GM18526 (cell line): ENCODE measurements around the gene TNPO1.

Source experiments
- POLR2A ChIP-seq: IDR thresholded peaks from 3 replicates; pipeline ENCODE4 v1.6.1; 2011; ENCODE audit not compliant: insufficient read length; ENCODE audit errors: extremely low read depth

The TNPO1 gene

DNA sequence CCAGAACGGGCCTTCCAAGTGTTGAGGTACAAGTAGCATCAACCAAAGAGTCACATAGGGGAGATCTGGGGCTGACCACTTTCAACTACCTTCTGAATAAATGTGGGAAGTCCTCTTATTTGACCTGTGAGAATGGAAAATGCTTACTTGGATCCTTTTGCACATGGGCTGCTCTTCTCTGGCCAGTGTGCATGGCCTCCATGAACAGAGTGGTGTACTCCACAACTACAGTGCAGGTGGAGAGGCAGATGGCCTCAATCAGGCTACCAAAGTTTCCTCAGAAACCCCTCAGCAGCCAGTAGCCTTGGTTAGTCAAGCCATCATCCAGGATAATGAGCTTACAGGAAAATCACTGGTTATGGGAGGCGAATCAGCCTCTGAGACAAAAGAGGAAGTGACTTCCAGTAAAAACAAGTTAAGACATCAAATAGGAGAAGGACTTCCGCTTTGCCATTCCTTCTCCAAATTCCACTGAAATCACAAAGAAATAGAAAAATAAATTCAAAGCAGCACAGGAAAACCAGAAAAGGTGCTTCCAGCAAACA is 121.1 kb downstream of the TNPO1 start:
- no peak for TF ChIP-seq POLR2A

GRCh38 chr5:72938206-72938605 is 121.7 kb downstream of the TNPO1 start:
- TF ChIP-seq POLR2A, result no peak

- no peak for TF ChIP-seq POLR2A
Observed at GRCh38 chr5:72940082-72940481, 123.6 kb downstream of the TNPO1 start.

- TF ChIP-seq POLR2A, result no peak
Observed at GRCh38 chr5:72943307-72943706, 126.8 kb downstream of the TNPO1 start.

- TF ChIP-seq POLR2A, result no peak
Observed at GRCh38 chr5:72947498-72947897, 131.0 kb downstream of the TNPO1 start.

DNA sequence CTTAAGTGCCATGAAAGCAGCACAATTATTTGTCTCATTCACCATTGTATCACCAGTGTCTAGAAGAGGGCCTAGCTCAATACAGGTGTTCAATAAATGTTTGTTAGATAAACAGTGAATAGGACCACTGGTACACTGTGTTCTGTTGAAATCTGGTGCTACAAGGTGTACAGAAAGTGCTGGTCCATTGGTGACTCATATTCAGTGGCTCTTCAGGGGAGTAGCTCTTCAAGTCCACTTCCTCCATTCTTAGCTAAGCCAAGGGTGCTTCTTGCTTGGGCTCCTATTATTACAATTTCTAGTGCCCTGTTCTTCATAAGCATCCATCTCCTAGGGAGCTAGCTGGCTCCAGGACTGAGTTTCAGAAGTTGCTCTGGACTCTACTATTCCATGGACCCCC is 133.0 kb downstream of the TNPO1 start:
- TF ChIP-seq POLR2A, result no peak

DNA sequence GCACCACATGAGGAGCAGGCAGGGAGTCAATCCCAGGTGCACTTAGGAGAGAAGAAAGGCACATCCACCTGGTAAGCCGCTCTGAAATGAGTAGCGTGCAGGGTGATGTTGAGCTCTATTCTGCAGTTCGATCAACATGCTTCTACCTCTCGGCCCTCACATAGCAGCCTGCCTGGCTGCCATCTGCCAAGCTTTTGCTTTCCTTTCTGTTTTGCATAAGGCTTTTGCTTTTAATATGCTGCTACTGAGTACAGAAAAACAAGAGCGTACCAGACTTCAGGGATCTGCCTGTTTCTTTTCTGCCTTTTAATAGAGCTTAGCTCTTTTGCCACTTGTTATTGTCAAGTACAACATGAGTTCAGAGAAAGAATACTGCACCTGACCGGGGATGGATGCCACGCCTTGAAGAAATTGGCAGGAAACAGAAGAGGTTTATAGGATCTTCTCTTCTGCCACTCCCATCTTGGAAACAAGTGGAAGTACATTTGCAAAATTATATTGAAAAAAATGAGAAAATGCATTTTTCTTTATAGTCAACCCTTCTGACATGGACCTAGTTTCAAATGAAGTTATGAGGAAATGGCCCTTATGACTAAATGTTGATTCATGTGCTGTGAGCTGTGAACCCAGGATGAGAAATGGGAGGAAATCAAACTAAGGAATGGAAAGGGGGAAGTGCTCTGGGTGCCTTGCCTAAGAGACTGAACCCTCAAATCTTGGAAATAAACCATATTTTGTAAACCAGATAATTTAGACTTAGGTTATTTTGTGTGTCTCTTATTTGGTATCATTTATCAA is 135.4 kb downstream of the TNPO1 start:
- no peak for TF ChIP-seq POLR2A

DNA sequence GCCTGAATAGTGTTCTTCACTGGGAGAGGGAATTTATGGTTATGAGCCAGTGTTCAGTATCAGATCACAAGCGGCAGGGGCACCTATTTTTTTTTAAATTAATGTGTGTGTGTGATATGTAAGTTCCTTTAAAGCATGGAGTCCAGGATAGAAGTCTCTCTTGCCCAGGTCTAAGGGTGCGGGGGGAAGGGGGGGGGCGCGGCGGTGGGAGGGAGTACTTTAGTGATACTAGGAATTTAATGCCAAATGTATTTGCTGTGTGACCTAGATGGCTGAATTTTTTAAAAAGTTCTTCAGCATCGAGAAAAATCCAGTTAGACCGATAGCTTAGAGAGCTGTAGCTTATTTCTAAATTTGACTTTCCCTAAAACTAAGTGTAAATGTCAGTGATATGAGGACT is 137.9 kb downstream of the TNPO1 start:
- no peak for TF ChIP-seq POLR2A

DNA sequence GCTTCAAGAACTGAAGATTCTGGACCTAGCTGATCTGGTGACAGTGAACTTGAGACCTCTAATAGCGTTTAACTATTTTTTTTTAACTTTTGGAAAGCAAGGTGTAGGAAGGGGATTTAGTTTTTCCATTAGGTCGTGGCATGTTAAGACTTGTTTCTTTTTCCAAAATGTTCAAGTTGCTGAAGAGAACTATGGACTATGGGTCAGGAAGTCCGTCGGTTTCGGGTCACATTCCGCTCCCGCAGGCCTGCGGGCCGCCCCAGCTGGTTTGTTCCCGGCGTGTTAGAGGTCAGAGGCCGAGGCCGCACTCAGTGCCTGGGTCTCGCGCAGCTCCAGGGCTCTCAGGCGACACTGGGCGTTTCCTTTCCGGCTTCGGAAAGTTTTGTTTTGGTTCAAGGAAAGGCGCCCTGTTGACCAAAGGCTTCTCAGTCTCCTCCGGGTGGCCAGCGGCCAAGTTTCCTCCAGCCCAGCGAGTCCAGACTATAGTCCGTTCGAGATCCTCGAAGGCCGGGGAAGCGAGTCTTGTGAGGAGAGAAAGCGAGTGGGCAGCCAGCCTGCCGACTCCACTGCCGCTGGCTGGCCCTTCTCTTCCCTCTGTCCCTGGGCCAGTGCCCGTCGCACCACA is 138.8 kb downstream of the TNPO1 start:
- no peak for TF ChIP-seq POLR2A

DNA sequence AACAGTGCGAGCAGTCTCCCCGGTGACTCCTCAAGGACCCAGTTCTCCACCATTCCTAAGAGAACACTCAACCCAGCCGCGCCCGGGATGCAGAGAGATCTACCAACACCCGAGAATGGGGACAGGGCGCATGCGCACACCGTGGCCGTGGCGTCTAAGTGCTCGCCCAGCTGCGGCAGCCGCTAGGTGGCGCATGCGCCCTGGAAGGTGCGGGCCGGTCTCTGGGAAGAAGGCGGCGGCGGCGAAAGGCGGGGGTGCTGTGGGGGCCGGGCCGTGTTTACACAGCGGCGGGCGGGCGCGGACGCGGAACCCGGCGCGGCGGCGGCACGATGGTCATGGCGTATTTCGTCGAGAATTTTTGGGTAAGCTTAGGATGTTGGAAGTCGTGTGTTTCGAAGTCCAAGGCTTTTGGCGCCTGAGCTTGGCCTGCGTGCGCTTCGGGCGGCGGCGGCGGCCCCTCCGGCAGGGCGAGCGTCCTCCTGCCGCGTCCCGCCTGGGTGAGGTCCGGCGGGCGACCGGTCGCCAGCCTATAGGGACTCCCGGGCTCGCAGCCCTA is 139.4 kb downstream of the TNPO1 start, which contains the start of gene FCHO2:
FCHO2 (plus strand) TSS at position 274 of the 556 bp plus-strand sequence; CDS start at position 330, 56 bp downstream.
- no peak for TF ChIP-seq POLR2A

DNA sequence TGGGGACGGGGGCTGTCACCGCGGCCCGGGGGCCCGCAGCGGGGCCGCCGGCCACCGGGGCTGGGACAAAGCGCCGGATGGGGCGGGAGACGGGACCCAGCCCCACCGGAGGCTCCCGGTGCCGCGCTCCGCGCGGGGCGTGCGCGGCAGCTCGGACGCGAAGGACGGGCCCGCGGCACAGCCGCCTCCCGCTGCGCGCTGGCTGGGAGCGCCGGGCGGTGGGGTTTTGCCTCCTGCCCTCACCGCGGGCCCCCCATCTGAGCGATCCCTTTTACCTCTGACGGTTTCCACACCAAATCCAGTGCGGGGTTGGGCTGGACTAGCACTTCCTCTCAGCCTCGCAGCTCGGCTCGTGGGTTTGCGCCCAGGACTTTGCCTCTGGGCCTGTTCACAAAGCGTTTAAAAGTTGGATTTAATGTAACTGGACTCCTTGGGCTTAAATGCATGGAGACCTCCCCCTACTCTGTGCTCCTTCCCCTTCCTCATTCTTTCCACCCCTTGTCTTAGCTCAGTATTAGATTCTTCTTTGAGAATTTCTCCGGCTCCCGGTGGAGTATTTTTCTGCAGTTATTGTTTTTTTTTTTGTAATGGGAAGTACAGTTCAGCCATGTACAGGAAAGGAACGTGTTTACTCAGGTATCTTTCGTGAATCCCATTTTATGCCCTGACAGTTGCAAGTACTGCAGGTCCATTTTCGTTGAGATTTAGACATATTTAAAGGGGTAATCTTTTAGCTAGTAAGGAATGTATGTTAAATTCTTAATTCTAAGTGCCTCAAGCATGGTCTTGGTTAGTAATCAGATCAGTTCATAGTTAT is 140.1 kb downstream of the TNPO1 start:
- no peak for TF ChIP-seq POLR2A

- no peak for TF ChIP-seq POLR2A
Observed at GRCh38 chr5:72957337-72957736, 140.9 kb downstream of the TNPO1 start.

- no peak for TF ChIP-seq POLR2A
Observed at GRCh38 chr5:72959257-72959656, 142.8 kb downstream of the TNPO1 start.
